Lower leg skin (tissue), 3 donors: ENCODE measurements around the gene BANF2.

ENCODE experiments used
- CTCF ChIP-seq, 3 donors: fragments of 450-650 bp; IDR thresholded peaks; one replicate each; pipeline ENCODE4 v1.5.1; 2016; ENCODE audit warnings: antibody characterized with exemption in 3 of 3, mild to moderate bottlenecking in 3 of 3, moderate library complexity in 2 of 3
- POLR2A ChIP-seq, 2 donors: fragments of 450-650 bp; IDR thresholded peaks; one replicate each; pipeline ENCODE4 v1.6.1; 2016 to 2017; ENCODE audit warnings: antibody characterized with exemption in 2 of 2, mild to moderate bottlenecking in 1 of 2, moderate library complexity in 1 of 2

- TF ChIP-seq CTCF (IDR thresholded peaks at IDR 0.05), result no peak
- no peak for TF ChIP-seq POLR2A (IDR thresholded peaks at IDR 0.05)
Observed at GRCh38 chr20:17655286-17655651, 44.5 kb upstream of the BANF2 start.
